ENCODE measurements around the gene PLAGL1.

The PLAGL1 gene

GRCh38 chr6:144008846-144009245 lies 787 bp upstream of the PLAGL1 start:
- no peak for DNase-seq (ENCODE audit: low spot score)

- no peak for DNase-seq (ENCODE audit: low spot score)
Measured at GRCh38 chr6:144007478-144008119, 460 bp downstream of the PLAGL1 start.

- peak; percentile 42 for DNase-seq (ENCODE audit: low spot score)
Measured at GRCh38 chr6:144006736-144007477, 1.2 kb downstream of the PLAGL1 start.

- DNase-seq (ENCODE audit: low spot score): no peak
Measured at GRCh38 chr6:143999406-143999805, 8.7 kb downstream of the PLAGL1 start.

- no peak for DNase-seq (ENCODE audit: low spot score)
Measured at GRCh38 chr6:143998686-143999085, 9.4 kb downstream of the PLAGL1 start.

GRCh38 chr6:143993965-143994646 lies 14.0 kb downstream of the PLAGL1 start:
- DNase-seq (ENCODE audit: low spot score): no peak

- DNase-seq (ENCODE audit: low spot score): no peak
Measured at GRCh38 chr6:143992285-143992684, 15.8 kb downstream of the PLAGL1 start.

- no peak for DNase-seq (ENCODE audit: low spot score)
Measured at GRCh38 chr6:143986463-143987065, 21.5 kb downstream of the PLAGL1 start.

- DNase-seq (ENCODE audit: low spot score): no peak
Measured at GRCh38 chr6:143984666-143985065, 23.4 kb downstream of the PLAGL1 start.

GRCh38 chr6:143982968-143983367 lies 25.1 kb downstream of the PLAGL1 start:
- no peak for DNase-seq (ENCODE audit: low spot score)

GRCh38 chr6:143980921-143981320 lies 27.1 kb downstream of the PLAGL1 start:
- DNase-seq (ENCODE audit: low spot score): no peak

- no peak for DNase-seq (ENCODE audit: low spot score)
Measured at GRCh38 chr6:143976806-143977349, 31.2 kb downstream of the PLAGL1 start.

- no peak for DNase-seq (ENCODE audit: low spot score)
Measured at GRCh38 chr6:143974089-143974488, 34.0 kb downstream of the PLAGL1 start.

- DNase-seq (ENCODE audit: low spot score): no peak
Measured at GRCh38 chr6:143973097-143973966, 34.7 kb downstream of the PLAGL1 start.

GRCh38 chr6:143971482-143972205 lies 36.4 kb downstream of the PLAGL1 start:
- no peak for DNase-seq (ENCODE audit: low spot score)

- DNase-seq (ENCODE audit: low spot score): peak; percentile 29
Measured at GRCh38 chr6:143970456-143971218, 37.4 kb downstream of the PLAGL1 start.

- no peak for DNase-seq (ENCODE audit: low spot score)
Measured at GRCh38 chr6:143969077-143969476, 39.0 kb downstream of the PLAGL1 start.

GRCh38 chr6:143967706-143968376 lies 40.2 kb downstream of the PLAGL1 start:
- no peak for DNase-seq (ENCODE audit: low spot score)

- no peak for DNase-seq (ENCODE audit: low spot score)
Measured at GRCh38 chr6:143966312-143966711, 41.7 kb downstream of the PLAGL1 start.
